T-helper 17 cell (primary cell): ENCODE results near the gene NLRC5. TPM values are rescaled to one million over a fixed set of nuclear protein-coding genes. Genes with fewer than 3 reads are reported as not detected.
A peak's percentile ranks its signal among the peaks of the same experiment; 100 is the strongest.
"Not testable (repeated sequence)": the region's sequence is repeated elsewhere in the genome, so short reads cannot be mapped to it uniquely, and the experiment has no call there.

ENCODE experiments used
- ATAC-seq: fragments of 150-1000 bp; cut with Tn5 transposase; 2 replicates; pipeline ENCODE4 v1.10.0; 2021; ENCODE audit warnings: mild to moderate bottlenecking, moderate library complexity
- DNase-seq, 3 donors: peaks; one replicate each; pipeline versions ENCODE4 v3.0.0 to v3.0.0-alpha.2; 2020 to 2021
- H3K9me3 ChIP-seq: one replicate; pipeline ENCODE4 v1.7.0; 2013; ENCODE audit warnings: low read length, mild to moderate bottlenecking; ENCODE audit not compliant: control insufficient read depth, poor library complexity, severe bottlenecking
- H3K27ac Mint-ChIP-seq: one replicate; pipeline ENCODE4 v1.8.0; 2022; ENCODE audit warnings: mild to moderate bottlenecking, moderate library complexity, mixed read lengths
- H3K27me3 Mint-ChIP-seq: one replicate; pipeline ENCODE4 v1.8.0; 2022; ENCODE audit warnings: mixed read lengths
- H3K36me3 Mint-ChIP-seq: one replicate; pipeline ENCODE4 v1.8.0; 2022; ENCODE audit warnings: low read depth, mixed read lengths
- H3K4me1 Mint-ChIP-seq: one replicate; pipeline ENCODE4 v1.8.0; 2022; ENCODE audit warnings: mild to moderate bottlenecking, mixed read lengths
- H3K4me3 Mint-ChIP-seq: one replicate; pipeline ENCODE4 v1.8.0; 2022; ENCODE audit warnings: mild to moderate bottlenecking, moderate library complexity, mixed read lengths
- total RNA-seq, 4 donors: library from RNA in 2 of 4; stranded (reverse) in 2 of 4; gene quantifications; one replicate each; pipeline ENCODE4 v1.2.3 and lab custom pipeline; 2022 to 2026

Gene NLRC5
- total RNA-seq, 2 donors from 2014 or later: 381 to 578 TPM

DNA sequence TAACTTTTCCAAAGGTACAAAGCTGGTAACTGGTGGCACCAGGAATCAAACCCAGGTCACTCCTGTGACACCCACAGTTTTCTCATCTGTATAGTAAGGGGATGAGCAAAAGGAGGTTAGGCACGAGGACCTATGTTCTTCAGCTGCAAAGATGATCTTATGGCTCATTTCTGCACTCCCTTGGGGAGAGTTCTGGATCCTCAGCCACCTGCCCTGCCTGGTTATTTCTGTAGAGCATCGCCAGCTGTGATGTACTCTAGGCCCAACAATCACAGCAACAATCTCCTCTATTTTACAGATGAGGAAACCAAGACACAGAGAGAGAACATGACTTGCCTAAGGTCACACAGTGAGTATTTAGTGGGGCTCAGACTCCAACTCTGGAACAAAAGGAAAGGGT lies 97.6 kb downstream of the NLRC5 start:
- no peak for DNase-seq
- Mint-ChIP-seq H3K4me1 (peaks cover 16% of the 10 kb centered on the region), H3K36me3 (no peaks in the 10 kb centered on the region), H3K27ac (no peak overlapping the region), H3K27me3 (no peaks in the 10 kb centered on the region), H3K4me3 (no peak overlapping the region)
- no peaks in the 10 kb centered on the region for H3K9me3 ChIP-seq
- ATAC-seq: no peak

DNA sequence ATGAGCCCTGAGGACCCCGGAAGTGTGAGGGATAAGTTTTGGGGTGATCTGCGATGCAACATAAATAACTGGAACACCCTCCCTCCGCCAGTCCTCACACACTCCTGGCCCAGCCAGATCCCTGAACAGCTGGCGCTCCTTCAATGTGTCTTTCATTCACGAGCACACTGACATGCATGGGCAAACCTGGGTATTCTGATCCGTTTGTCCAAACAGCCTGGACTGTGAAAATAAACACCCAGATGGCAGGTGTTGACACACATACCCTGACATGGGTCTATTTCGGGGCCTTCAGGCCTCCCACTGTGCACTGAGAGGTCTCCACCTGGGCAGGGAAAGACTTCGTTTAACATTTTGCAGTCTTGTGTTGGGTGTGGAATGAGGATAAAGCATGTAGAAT lies 100.0 kb downstream of the NLRC5 start:
- ATAC-seq: no peak
- no peaks in the 10 kb centered on the region for H3K36me3 Mint-ChIP-seq
- peaks cover 11% of the 10 kb centered on the region for H3K4me1 Mint-ChIP-seq
- no peaks in the 10 kb centered on the region for H3K9me3 ChIP-seq
- H3K27me3 Mint-ChIP-seq: peaks cover 8% of the 10 kb centered on the region
- no peak overlapping the region for H3K27ac Mint-ChIP-seq
- H3K4me3 Mint-ChIP-seq: no peak overlapping the region
- DNase-seq: no peak

DNA sequence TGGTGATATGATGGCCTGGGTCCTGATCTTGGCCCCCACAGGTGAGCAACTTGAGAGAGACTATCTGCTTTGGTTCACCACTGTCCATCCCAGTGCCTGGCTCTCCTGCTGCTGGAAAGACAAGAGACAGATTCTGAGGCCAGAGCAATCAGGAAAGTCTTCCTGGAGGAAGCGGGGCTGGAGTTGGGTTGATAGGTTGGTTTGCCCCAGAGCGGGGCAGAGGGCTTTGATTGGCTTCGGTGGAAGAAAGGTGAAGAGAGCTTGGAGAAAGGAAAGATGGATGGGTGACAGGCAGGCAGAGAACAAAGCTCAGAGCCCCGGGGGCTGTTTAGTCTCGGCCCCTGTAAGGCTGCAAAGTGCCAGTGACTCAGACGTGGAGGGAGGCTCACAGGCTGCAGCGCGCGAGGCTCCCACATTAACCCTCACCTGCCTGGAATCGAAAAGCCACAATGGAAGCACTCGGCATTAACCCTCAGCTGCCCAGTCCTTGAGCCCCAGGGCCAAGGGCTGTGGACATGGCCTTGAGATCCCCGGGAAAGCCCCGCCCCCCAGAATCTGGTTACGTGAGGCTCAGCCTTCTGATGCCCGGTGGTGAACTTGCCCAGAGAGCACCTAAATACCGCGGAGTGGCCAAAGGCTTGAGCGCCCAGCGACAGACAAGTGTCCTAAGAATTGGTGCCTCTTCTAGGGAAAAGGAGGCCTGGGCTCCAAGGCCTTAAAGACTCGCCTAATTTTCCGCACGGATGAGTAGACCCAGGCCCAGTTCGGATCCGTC lies 102.0 kb downstream of the NLRC5 start:
- ATAC-seq (no peak), DNase-seq (no peak)
- Mint-ChIP-seq H3K4me3 (peak overlapping the region; percentile 85), H3K4me1 (peaks cover 3% of the 10 kb centered on the region), H3K36me3 (no peaks in the 10 kb centered on the region), H3K27ac (peak overlapping the region; percentile 14), H3K27me3 (peaks cover 8% of the 10 kb centered on the region)
- H3K9me3 ChIP-seq: no peaks in the 10 kb centered on the region

DNA sequence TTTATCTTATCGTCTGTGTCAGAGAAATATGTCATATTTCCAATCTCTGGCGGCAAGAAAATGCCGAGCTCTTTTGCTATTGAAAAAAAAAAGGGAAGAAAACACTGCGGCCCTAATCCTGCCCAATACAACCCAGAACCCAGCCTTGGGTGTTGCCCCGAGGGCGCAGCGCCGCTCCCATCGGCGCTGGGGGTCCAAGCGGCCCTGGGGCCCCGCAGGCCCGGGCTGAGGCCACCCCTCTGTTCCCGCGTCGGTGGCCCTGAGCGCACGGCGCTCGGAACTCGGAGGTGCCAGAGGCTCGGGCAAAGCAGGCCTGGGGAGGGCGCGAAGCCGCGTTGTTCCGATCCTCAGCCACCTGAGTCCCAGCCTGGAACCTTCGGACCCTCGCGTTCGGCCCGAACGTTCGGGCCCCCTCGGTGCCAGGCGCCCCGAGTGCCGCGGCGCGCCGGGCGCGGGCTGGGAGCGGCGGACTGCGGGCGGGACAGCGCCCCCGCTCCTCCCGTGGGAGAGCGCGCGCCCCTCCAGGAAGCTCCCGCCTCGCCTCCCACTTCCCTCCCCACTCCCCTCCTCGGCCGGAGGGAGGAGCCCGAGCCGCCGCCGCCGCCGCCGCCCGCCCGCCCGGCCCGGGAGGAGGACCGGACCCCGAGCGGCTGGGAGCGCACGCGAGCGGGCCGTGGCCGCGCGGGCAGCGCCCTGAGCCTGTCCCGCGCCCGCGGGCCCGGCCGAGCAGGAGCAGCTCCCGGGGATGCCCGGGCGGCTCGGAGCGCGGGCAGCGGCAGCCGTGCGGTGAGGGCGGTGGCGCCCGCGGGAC lies 102.8 kb downstream of the NLRC5 start, which contains the start of gene CPNE2:
TSS of gene CPNE2 (plus strand) at position 609 of the 811 bp plus-strand sequence. CDS start 18,160 bp downstream, outside the sequence.
- Mint-ChIP-seq H3K4me3 (peak within 1 kb of the TSS; percentile 85), H3K4me1 (peaks cover 6% of the 10 kb centered on the region), H3K27ac (no peak within 1 kb of the TSS), H3K27me3 (peaks cover 8% of the 10 kb centered on the region), H3K36me3 (no peaks in the 10 kb centered on the region)
- DNase-seq: peak in 1 of 3 donors; percentile 16
- H3K9me3 ChIP-seq: no peaks in the 10 kb centered on the region
- ATAC-seq: peak; percentile 60

DNA sequence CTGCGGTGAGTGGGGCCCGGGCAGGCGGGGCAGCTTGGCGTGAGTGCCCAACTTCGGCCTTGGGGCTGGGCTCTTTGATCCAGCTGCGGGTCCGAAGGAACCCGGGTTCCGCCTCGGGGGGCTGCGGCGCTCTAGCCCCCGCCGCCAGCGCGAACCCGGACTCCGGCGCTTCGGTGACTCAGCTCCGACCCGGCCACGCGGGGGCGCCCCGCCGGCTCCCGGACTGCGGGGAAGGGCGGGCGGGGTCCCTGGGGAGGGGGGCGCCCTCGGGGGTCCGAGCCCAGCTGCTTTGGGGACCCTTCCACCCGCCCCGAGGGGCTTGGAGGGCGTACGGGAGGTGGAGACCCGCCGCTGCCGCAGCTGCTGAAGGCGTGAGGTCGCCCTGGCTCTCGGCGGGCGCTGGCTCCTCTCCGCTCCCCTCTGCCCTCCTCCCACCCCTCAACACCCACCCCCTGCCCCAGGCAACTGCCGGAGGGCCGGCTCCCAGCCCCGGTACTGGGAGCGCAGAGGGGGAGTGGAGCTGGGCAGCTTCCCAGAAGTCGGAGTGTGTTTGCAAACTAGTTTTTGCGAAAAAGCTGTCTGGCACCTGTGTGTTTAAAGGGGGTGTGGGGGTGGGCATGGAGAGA lies 103.5 kb downstream of the NLRC5 start:
- Mint-ChIP-seq H3K27ac (no peak overlapping the region), H3K36me3 (no peaks in the 10 kb centered on the region), H3K4me3 (peak overlapping the region; percentile 84), H3K4me1 (peaks cover 6% of the 10 kb centered on the region), H3K27me3 (peaks cover 8% of the 10 kb centered on the region)
- H3K9me3 ChIP-seq: no peaks in the 10 kb centered on the region
- DNase-seq (peak; percentile 25 to 54 (median 43)), ATAC-seq (peak; percentile 78)

DNA sequence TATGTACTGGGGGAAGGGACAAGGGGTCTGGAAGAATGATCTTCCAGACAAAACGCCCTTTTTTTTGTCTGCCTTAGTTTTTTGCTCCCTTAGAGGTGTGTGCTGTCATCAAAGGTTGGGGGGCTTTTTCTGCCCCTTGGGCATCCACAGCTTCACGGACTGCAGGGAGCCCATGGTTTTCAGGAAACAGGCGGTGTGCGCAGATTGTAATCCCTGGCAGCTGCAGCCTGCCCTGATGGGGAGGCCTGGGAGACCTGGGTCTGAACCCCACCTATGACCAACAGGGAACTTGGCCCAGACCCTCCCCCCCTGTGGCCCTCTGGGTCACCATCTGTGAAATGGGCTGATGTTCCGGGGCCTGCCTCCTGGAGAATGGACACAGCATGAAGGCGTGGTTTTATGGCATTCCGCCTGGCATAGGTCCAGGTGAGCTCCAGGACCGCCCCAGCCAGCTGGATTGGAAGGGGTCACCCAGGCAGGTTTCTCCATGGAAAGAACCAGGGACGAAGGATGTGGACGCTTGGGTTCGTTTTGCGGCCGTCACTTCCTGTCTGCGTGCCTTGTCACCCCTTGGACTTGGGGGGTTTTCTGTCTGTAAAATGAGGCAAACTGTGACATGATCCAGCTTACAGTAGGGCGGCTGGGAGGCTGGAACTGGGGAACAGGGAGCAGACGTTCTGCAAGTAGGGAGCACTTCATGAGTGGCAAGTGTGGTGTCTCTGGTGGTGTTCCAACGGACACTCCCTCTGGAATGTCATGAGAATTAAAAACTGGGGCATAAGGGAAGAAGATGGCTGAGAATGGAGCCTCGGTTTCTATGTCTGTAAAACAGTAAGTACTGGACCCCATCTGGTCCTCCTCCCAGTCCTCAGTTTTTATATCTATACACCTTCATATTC lies 104.6 kb downstream of the NLRC5 start:
- no peaks in the 10 kb centered on the region for H3K36me3 Mint-ChIP-seq
- H3K27me3 Mint-ChIP-seq: peaks cover 8% of the 10 kb centered on the region
- DNase-seq (no peak), ATAC-seq (no peak)
- no peaks in the 10 kb centered on the region for H3K9me3 ChIP-seq
- H3K4me1 Mint-ChIP-seq: peaks cover 6% of the 10 kb centered on the region
- H3K4me3 Mint-ChIP-seq: peak overlapping the region; percentile 84
- H3K27ac Mint-ChIP-seq: no peak overlapping the region

DNA sequence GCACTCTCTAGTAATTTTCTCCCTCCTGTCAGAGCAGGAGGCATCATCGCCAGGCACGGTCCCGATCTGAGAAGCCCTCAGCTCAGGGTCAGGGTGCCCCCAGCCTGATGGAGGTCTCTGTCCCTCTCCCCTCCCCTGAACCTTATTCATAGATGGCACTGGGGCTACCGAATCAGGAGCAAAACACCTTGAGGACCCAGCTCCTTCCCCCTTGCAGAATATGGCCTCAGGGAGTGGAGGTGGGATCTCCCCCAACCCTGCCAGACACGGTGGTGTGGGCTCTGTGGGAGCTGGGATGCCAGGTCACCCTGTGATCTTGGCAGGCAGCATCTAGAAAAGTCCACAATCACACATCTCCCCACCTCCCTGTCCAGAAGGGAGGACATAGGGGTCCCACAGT lies 105.6 kb downstream of the NLRC5 start:
- Mint-ChIP-seq H3K36me3 (no peaks in the 10 kb centered on the region), H3K27me3 (peaks cover 8% of the 10 kb centered on the region), H3K4me1 (peaks cover 6% of the 10 kb centered on the region), H3K4me3 (no peak overlapping the region), H3K27ac (no peak overlapping the region)
- H3K9me3 ChIP-seq: no peaks in the 10 kb centered on the region
- ATAC-seq (no peak), DNase-seq (no peak)

DNA sequence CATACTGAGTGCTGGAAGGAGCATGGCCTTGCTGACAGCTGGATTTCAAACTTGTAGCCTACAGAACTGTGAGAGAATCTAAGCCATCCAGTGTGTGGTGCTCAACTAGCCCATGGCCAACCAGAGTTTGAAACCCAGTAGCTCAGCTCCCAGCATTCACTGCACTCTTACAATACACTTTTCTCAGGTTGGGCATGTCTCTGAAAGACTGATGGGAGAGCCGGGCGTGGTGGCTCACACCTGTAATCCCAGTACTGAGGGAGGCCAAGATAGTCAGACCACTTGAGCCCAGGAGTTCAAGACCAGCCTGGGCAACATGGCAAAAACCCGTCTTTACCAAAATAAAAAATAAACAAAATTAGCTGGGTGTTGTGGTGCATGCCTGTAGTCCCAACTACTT lies 106.8 kb downstream of the NLRC5 start:
- ATAC-seq (no peak), DNase-seq (no peak)
- H3K9me3 ChIP-seq: no peaks in the 10 kb centered on the region
- no peaks in the 10 kb centered on the region for H3K36me3 Mint-ChIP-seq
- H3K4me1 Mint-ChIP-seq: peaks cover 8% of the 10 kb centered on the region
- H3K27me3 Mint-ChIP-seq: peaks cover 8% of the 10 kb centered on the region
- H3K27ac Mint-ChIP-seq: no peak overlapping the region
- no peak overlapping the region for H3K4me3 Mint-ChIP-seq

DNA sequence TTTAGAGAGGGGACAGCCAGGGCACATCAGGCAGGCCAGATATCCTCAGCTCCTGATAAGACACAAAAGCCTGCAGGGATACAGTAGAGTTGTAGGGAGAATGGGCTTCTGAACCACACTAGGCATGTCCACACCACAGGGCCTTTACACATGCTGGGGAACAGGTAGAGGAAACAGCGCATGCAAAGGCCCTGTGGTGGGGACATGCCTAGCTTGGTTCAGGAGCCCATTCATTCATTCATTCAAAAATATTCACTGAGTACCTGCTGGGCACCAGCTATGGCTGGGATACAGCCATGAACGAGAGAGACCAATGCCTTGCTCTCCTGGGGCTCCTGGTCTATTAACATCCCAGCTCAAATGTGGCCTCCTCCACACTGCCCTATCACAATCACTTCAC lies 107.4 kb downstream of the NLRC5 start:
- no peaks in the 10 kb centered on the region for H3K36me3 Mint-ChIP-seq

DNA sequence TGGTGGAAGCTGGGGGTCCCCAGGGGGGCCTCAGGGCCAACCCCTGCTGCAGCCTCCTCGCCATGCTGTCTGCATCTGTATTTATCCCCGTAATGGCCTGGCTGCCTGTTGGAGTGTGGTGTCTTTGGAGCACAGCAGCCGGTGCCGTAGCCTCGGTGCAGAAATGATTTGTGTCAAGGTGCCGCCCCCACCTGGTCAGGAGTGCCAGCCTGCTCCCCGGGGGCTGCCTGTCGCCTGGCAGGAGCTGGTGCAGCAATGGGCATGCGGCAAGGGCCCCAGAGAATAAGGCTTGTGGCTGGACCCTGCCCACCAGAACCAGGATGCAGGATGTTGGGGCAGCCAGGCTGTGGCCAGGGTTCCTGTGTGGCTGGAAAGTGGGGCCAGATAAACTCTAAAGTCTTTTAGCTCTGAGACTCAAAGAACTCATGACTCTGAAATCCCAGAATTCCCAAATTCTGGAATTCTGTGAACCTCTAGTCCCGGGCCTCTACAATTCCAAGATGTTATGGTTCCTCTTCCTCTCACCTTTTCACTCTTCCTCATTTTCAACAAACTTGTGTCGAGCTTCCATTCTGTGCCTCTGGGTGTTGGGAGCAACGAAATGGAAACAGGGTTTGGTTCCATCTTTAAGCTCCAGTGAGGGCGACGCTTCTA lies 109.0 kb downstream of the NLRC5 start:
- Mint-ChIP-seq H3K36me3 (no peaks in the 10 kb centered on the region), H3K4me1 (peaks cover 7% of the 10 kb centered on the region), H3K27ac (no peak overlapping the region), H3K4me3 (no peak overlapping the region), H3K27me3 (peaks cover 8% of the 10 kb centered on the region)
- no peaks in the 10 kb centered on the region for H3K9me3 ChIP-seq
- DNase-seq: no peak
- no peak for ATAC-seq

More for the DNA sequence above, 107.4 kb downstream of the NLRC5 start:
- no peak overlapping the region for H3K27ac Mint-ChIP-seq
- peaks cover 8% of the 10 kb centered on the region for H3K27me3 Mint-ChIP-seq
- H3K4me3 Mint-ChIP-seq: no peak overlapping the region
- DNase-seq (no peak), ATAC-seq (no peak)
- H3K9me3 ChIP-seq: no peaks in the 10 kb centered on the region
- H3K4me1 Mint-ChIP-seq: peaks cover 7% of the 10 kb centered on the region

DNA sequence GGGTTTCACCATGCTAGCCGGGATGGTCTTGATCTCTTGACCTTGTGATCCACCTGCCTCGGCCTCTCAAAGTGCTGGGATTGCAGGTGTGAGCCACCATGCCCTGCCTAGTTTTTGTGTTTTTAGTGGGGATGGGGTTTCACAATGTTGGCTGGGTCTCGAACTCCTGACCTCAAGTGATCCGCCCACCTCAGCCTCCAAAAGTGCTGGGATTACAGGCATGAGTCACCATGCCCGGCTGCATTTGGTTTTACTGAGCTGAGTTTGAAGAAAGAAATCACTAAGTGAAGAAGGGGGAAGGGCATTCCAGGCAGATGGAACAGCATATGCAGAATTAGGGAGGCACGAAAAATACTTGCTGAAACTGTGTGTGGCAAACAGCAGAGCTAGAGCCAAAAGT lies 110.6 kb downstream of the NLRC5 start:
- H3K4me1 Mint-ChIP-seq: peaks cover 14% of the 10 kb centered on the region
- not testable (repeated sequence) for H3K9me3 ChIP-seq, ATAC-seq, H3K4me3 Mint-ChIP-seq, DNase-seq, H3K36me3 Mint-ChIP-seq, H3K27me3 Mint-ChIP-seq
- peak overlapping the region; percentile 27 for H3K27ac Mint-ChIP-seq

DNA sequence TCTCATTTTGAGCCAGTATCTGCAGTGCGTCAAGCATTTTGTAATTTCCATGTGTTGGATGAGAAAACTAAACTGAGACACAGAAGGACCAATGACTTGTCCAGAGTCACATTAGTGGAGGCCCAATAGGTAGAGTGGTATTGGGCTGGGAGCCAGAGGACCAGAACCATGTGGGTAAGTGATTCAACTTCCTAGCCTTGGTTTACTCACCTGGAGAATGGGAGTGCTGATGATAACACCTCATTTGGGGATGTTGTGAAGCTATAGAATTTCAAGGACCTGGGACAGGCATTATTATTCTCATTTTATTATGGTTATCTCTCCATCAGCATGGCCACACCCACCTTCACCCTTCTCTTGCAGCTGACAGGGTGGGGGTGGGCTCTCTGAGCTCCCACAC lies 111.1 kb downstream of the NLRC5 start:
- no peaks in the 10 kb centered on the region for H3K9me3 ChIP-seq
- H3K27ac Mint-ChIP-seq: no peak overlapping the region
- ATAC-seq: no peak

More for the DNA sequence above, 111.1 kb downstream of the NLRC5 start:
- no peaks in the 10 kb centered on the region for H3K36me3 Mint-ChIP-seq
- no peak for DNase-seq
- H3K27me3 Mint-ChIP-seq: no peaks in the 10 kb centered on the region
- peaks cover 15% of the 10 kb centered on the region for H3K4me1 Mint-ChIP-seq
- H3K4me3 Mint-ChIP-seq: no peak overlapping the region
